HG02588 (cell line): Measurements from ENCODE around the gene RAMP3.
"Not testable (repeated sequence)": the region's sequence is repeated elsewhere in the genome, so short reads cannot be mapped to it uniquely, and the experiment has no call there.

Experiments
- ATAC-seq: cut with Tn5 transposase; IDR thresholded peaks from one replicate; pipeline ENCODE4 v1.9.1; 2021; ENCODE audit warnings: mild to moderate bottlenecking, moderate library complexity; ENCODE audit not compliant: unreplicated experiment

The RAMP3 gene

DNA sequence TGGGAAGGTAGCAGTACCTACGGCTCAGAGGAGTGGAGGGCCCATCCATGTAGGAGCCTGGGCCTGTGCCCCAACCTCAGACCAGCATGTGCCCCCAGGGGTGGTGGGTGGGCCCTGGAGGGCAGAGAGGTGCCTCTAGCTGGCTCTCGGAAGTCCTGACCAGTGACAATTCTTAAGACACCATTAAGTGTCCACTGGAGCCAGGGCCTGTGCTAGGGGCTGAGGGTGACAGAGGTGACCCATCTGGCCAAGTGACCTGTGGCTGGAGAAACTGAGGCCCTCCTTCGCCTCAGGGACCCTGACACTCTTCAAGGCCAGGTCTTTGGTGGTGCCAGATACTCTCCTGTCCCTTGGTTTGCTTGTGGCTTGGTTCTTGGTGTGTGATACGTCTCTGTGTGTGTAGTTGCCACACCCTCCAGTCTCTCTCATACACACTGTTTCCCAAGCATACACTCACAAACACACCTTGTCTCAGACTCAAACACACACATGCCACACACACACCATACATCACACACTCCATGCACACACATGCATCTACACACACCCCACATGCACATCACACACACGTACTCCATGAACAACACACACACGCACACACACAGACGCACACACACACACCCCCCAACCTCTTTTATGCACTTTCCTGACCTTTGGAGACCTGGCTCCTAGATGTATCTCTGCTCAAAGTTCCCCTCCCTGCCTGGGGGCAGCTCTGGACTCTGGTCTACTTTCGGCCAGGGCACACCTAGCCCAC is 897 bp upstream of the RAMP3 start:
- no peak for ATAC-seq

DNA sequence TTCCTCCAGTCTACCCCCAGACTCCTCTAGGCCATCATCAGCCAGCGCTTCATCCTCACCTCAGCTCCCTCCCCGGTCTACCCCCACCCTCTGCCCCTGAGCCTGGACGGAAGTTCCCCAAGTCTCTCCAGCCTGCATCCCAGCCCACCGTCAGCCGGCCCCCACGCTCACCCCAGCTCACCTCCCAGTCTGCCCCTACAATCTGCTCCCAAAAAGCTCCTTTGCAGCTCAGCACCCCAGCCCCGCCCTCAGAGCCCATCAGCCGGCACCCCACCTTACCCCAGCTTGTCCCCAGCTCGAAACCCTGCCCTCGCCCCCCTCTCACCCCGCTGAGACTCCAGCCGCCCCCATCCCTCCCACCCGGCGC is 322 bp upstream of the RAMP3 start:
- no peak for ATAC-seq

DNA sequence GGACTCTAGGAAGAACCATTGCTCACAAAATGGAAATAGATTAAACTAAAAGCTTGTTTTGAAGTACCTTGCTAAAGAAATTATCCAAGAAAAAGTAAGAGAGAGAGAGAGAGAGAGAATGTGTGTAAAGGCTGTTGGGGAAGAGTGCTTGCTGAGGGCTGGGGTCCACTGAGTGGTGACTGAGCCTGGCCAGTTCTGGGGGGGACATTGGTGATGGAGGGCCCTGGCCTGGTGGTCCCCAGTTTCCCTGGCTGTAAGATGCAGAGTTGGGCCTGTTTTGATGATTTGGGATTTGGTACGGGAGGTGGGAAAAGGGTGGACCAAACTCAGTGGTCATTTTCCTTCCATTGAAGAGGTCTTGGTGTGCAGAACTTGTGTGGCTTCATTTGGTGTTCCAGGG is 880 bp downstream of the RAMP3 start:
- ATAC-seq = no peak

DNA sequence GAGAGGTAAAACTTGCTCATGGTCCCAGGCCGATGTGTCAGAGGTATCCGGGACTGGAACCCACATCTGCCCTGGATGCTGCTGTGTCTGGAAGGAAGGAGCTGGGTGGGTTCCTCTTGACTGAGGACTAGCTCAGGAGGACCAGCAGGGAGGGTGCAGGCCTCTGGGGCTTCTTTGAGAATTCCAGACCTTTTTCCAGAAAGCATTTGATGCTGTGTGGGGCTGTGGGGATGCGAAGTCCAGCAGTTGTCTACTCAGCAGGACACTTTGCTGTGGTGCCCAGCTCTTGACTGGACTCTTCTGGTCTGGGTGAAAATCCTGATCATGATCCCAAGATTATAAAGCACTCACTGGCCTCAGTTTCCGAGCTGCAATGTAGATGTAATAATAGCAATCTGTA is 1.7 kb downstream of the RAMP3 start:
- no peak for ATAC-seq

DNA sequence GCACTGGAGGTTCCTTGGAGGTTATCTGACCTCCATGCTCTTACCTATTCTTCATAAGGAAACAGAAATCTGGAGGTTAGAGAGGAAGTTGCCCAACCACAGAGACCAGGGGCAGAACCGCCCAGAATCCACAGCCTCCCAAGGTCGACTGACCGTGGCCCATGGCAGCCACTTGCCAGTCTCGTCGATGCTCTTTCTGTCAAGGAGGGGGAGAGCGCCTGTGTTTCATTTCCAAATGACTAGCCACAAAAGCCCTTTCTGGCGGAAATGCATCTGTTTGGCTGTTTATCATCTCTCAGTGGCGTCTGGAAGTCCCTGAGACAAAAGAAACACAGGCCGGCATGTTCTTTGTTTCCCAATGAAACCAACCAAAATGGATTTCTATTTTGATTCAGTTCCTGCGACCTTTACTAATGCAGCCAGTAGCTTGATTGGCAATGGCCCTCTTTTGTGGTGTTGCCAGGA is 2.9 kb downstream of the RAMP3 start:
- ATAC-seq = no peak

DNA sequence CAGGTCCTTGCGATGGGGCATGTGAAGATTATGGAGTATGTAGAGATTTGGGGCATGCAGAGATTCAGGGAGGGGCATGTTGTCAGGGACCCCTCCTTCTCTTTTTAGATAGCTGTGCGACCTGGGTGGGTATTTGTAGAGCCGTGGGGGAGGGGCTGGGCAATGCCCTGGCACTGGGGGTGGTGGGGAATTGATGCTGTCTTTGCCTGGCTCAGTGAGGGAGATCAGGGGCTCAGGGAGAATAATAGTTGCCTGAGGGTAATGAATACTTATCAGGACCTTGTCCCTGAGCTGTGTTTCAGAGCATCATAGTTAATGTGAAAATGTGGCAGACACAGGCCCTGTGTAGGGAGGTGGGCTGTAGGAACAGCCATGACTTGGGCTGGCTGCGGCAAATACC is 3.5 kb downstream of the RAMP3 start:
- no peak for ATAC-seq

DNA sequence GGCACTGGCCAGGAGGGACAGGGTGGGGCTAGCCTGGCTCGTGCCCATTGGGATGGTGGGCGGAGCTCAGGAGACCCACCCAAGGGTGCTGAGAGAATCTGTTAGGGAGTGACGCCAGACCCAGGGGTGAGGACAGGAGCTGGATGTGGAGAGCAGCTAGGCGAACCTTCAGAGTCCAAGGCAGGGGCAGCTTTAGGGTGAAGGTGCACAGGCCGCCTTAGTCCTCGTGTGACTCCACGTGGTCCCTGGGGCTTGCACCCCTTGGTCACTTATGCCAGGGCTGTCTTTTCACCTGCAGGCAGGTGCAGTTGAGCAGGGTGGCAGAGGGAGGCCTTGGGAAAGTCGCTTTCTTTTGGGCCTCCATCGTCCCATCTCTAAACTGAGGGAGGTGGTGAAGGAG is 4.3 kb downstream of the RAMP3 start:
- ATAC-seq = no peak

DNA sequence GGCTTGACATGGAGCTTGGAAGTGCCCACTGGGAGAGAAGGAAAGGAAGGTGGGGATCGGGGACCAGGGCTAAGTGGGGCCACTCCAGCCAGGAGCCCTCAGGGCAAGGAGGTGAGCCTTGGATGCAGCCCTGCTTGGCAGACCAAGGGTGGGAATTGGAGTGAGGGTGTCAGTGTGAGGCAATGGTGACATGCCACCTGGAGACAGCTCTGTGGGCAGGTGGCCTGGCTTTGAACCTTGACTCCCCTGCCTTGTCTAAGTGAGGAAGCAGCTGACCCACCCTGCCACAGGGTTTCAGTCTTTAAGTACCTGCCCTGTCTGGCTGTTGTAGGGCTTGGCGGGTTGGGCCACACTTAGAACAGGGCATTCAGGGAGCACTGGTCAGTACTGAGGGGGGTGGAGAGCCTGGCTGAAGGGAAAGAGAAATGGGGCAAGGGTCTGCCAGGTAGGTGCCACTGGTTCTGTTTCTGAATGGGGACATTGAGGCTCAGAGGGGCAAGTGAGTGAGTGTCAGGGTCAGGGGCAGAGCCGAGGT is 4.8 kb downstream of the RAMP3 start:
- ATAC-seq = no peak

DNA sequence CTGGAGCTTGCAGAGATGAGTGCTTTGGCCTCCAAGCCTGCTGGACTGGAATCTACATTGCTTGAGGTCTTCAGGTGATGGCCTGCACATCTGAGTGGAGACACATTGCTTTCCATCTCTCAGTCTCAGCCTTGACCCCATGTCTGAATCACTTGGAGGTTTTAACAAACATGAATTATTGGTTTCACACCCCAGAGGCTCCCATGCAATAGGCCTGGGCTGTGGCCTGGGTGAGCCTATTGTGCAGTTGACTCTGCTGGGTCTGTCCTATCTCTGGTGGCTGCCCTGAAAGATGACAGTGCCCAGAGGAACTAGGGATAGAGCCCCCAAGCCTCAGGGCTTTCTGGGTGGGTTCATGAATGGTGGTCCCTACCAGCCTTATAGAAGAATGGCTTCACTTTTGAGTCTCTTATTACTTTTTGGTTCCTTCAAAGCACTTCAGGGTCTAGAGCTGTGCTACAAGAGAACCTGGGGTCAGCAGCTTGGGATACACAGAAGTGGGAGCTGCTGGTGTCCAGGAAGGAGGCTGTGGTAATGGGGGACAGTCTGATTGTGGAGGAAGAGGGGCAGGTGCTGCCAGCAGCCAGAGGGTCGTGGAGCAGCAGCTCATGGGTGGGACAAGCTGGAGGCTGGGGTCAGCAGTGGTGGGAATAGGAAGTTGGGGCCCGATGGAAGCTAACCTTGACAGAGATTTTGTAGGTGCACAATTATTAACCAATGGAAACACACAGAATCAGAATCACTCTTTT is 5.5 kb downstream of the RAMP3 start:
- no peak for ATAC-seq

DNA sequence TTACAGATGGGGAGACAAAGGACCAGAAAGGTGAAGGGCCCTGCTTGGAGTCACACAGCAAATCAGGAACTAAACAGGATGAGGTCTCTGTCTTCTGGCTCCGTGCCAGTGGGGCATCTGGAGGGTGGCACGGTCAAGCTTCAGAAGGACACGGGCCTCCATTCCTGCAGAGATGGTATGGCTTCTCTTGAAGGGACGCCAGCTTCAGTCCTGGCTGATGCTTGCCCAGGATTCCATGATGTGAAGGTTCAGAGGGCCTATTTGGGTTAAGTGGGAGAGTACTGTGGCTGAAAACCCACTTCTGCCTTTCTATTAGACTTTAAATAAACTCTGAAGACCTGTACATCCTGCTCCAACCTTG is 6.1 kb downstream of the RAMP3 start:
- no peak for ATAC-seq

DNA sequence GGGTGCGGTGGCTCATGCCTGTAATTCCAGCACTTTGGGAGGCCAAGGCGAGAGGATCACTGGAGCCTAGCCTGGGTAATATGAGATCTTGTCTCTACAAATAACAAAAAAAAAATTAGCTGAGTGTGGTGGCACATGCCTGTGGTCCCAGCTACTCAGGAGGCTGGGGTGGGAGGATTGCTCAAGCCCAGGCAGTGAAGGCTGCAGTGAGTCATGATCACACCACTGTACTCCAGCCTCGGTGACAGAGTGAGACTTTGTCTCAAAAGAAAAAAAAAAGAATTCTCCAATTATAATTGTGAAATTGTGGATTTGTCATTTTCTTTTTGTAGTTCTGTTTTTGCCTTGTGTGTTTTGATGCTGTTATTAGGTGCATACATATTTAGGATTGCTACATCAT is 6.7 kb downstream of the RAMP3 start:
- not testable (repeated sequence) for ATAC-seq

DNA sequence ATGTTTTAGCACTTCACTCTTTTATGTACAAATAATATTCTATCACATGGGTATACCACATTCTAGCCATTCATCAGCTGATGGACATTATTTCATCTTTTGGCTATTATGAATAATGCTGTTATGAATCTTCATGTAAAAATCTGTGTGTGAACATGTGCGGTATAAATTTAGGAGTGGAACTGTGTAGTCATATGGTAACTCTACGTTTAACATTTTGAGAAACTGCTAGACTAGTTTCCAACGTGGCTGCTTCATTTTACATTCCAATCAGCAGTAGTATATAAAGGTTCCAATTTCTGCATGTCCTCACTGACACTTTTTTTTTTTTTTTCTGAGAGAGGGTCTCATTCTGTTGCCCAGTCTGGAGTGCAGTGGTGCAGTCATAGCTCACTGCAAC is 8.3 kb downstream of the RAMP3 start:
- ATAC-seq = no peak

DNA sequence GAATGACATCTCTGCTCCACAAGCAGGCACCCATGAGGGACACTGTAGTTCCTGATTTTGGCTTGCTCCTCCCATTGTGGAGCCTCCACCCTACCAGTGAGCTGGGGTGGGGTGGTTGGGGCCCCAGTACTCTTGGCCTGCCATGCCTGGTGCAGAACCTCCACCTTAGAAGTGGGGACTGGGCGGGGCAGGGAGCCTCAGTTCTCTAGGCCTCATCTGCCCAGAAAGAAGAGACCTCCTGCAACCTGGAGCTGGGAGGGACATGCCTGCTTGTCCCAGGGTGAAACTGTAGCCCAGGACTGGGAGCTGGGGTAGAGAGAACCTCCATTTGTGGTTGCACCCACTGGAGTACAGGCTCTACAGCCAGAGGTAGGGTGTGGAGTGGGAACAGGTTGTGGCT is 14.4 kb downstream of the RAMP3 start:
- no peak for ATAC-seq

DNA sequence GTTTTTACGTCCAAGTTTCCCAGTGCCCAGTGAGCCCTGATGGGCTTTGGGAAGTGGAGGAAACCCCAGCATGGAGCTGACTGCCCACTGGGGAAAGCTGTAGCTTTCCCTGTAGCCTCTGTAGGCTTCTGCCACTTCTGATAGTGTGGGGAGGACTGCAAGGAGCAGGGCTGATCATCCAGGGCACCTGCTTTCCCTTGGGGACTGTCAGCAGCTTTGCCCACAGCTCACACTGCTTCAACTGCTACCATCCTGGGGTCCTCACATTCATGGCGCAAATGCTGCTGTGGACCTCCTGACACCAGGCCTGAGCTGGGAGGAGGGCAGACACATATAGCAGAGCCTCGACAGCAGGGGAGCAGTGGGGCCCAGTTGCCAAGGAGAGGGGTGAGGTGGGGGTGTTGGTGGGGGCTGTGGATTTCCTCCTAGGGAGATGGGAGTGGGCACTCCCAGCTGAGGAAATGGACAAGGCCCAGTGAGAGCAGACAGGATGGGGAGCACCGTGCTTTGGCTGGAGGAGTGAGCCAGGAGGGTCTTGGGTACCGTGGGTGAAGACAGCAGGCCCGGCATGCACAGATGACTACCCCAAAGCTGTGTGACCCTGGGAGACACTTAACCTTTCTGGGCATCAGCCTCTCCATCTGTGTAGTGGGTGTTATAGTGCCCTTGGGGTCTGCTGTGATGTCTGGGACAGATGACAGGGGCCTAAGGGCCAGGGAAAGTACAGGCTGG is 16.2 kb downstream of the RAMP3 start:
- no peak for ATAC-seq

DNA sequence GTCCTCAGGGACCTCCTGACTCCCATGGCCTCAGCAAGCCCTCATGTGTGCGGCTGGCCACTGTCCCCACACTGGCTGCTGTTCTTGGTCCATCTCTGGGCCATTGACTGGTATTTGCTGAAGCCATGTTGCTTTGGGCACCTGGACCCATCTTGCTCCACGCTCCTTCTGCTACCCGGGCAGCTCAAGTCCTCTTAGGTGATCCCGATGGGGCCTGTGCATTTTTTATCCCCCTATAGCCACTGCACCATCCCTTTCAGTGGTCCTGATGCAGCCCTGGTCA is 16.7 kb downstream of the RAMP3 start:
- ATAC-seq = no peak

DNA sequence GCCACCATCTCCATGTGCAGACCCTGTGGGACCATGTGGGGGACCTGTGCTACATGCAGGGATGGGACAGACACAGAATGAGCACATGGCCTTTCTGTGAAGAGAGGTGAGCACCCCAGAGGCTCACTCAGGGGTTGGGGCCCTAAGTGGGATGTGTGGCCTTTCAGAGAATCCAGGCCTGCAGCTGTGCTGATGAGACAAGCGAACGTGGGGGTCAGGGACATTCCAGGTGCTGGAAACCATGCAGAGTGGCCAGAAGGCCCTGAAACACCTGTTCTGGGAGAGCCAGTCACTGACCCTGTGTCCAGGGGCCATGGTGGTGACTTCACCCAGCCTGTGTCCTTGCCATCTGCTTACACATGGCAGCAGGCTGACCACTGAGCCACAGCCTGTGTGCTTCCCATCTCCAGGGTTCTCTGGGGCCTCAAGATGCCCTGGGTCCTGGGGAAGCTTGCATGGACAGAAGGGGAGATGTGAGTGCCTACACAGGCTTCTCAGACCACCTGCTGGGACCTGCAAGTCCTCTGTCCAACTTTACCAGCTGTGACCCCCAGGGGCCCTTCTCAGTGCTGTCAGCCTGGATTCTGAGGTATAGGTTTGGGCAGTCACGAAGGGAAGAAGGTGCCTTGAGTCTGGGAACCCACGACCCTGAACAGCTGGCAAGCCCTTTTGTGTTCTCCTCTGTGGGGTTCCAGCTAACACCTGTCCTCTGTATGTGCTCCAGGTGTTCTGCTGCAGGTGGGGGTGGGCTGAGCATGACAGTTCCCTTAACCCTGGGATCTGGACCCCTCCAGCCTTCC is 17.6 kb downstream of the RAMP3 start:
- ATAC-seq = no peak

DNA sequence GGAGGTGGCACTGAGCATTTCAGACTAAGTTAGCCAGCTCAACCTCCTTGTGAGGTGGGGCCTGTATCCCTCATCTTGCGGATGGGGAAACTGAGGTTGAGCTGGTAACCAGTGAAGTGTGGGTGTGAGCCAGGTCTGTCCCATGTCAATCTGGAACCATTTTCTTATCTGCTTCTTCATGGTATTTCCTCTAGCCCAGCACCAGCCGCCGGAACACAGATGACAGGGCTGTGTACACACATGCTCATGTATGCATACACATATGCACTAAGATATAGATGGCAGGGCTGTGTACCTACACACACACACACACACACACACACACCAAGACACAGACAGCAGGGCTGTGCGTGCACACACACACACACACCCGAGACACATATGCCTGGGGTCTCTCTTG is 18.5 kb downstream of the RAMP3 start:
- ATAC-seq = no peak

DNA sequence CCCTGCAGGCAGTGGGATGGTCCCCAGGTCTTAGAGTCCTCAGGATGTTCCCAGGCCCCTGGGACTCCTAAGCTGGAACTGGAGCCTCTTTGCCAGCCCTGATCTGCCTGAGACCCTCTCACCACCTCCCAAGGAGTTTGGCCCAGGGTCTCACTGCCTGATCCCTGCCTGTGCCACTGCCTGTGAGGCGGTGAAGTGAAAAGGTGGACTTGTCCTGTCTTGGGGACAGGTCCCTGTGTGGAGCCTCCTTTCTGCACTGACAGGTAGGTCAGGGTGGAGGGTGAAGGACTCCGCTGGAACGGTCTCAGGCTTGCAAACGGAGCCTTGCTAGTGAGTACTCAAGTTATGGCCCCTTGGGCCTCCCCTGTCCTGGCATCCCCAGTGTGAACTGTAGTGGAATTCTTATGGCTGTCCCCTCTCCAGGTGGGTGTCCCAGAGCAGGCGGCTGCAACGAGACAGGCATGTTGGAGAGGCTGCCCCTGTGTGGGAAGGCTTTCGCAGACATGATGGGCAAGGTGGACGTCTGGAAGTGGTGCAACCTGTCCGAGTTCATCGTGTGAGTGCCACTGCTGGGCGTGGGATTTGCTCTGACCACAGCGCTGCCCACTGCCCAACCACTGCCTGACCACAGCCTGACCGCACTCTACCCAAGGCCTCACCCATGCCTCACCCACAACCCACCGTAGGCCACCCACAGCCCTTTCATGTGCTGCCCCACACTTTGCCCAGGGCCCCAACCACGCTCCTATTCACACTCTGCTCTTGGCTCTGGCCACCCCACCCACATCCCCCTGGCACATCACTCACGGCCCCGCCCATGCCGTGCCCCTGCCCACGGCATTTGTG is 19.5 kb downstream of the RAMP3 start:
- no peak for ATAC-seq

DNA sequence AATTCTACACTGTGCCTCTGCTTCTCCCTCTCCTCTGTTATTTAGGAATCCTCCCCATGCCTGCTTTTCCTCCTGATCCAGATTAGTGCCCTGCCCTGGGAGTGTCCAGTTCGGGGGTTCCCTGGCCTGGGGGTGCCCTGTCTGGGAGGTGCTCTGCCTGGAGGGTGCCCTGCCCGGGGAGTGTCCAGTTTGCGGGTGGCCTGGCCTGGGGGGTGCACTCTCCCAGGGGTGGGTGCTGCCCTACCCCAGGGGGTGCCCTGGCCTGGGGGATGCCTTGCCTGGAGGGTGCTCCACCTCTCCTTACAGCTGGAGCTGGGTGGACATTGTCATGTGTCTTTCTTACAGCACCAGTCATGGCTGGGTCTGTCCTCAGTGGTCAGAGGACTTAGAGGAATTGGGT is 20.2 kb downstream of the RAMP3 start:
- no peak for ATAC-seq
